SK-N-SH (cell line): Measurements from ENCODE around the gene FOXA2. TPM values are rescaled to one million over a fixed set of nuclear protein-coding genes. Genes with fewer than 3 reads are reported as not detected.

Source experiments
- CTCF ChIA-PET: fragments of 300-600, 350-600 bp; formaldehyde crosslinking; extraction: SDS; loops from one replicate; lab custom pipeline; 2021; lab: Yijun Ruan, JAX
- POLR2A ChIA-PET: fragments of 350-600 bp; sonication (Branson Sonifier 250); formaldehyde crosslinking; extraction: SDS; loops from one replicate; lab custom pipeline; 2020; ENCODE audit warnings: antibody characterized with exemption, inconsistent platforms; lab: Yijun Ruan, JAX
- DNase-seq: peaks from one replicate; pipeline ENCODE4 v3.0.0; 2012
- H2AFZ ChIP-seq: fragments of 200-600 bp; sonication (generic); 2 replicates; pipeline ENCODE4 v1.8.1; 2016; ENCODE audit warnings: antibody characterized with exemption, mild to moderate bottlenecking, low read depth
- H3F3A ChIP-seq: fragments of 200-600 bp; sonication (generic); replicated peaks from 2 replicates; pipeline ENCODE3; 2016; ENCODE audit warnings: antibody characterized with exemption, mild to moderate bottlenecking; ENCODE audit not compliant: insufficient read depth
- H3K27ac ChIP-seq, 2 experiments: fragments of 200-500 bp in 1 of 2; fragments of 200-600 bp in 1 of 2; sonication (Bioruptor generic) in 1 of 2; sonication (generic), shearing (Covaris generic) in 1 of 2; 2 replicates each; pipeline versions ENCODE4 v1.5.1 to v1.6.1; 2014 to 2016; ENCODE audit warnings: low read depth in 2 of 2, inconsistent platforms in 1 of 2, low read length in 1 of 2, mild to moderate bottlenecking in 1 of 2, mixed read lengths in 1 of 2
- H3K27me3 ChIP-seq: fragments of 200-600 bp; sonication (generic), shearing (Covaris generic); 2 replicates; pipeline ENCODE4 v1.6.1; 2016; ENCODE audit warnings: mixed run types; ENCODE audit not compliant: insufficient read depth
- H3K36me3 ChIP-seq, 2 experiments: fragments of 200-500 bp in 1 of 2; fragments of 200-600 bp in 1 of 2; sonication (Bioruptor generic) in 1 of 2; sonication (generic) in 1 of 2; replicated peaks in 1 of 2; 2 replicates each; pipeline versions ENCODE3 to v1.5.1; 2014 to 2016; ENCODE audit warnings: low read length in 1 of 2, mild to moderate bottlenecking in 1 of 2; ENCODE audit not compliant: insufficient read depth in 2 of 2, control insufficient read depth in 1 of 2
- H3K4me1 ChIP-seq, 2 experiments: fragments of 200-500 bp in 1 of 2; fragments of 200-600 bp in 1 of 2; sonication (Bioruptor generic) in 1 of 2; sonication (generic), shearing (Covaris generic) in 1 of 2; 2 replicates each; pipeline versions ENCODE4 v1.5.1 to v1.6.1; 2014 to 2016; ENCODE audit warnings: low read depth in 1 of 2, low read length in 1 of 2, mixed run types in 1 of 2; ENCODE audit not compliant: insufficient read depth in 2 of 2, control insufficient read depth in 1 of 2
- H3K4me2 ChIP-seq: fragments of 200-600 bp; sonication (generic), shearing (Covaris generic); 2 replicates; pipeline ENCODE4 v1.6.1; 2017; ENCODE audit warnings: mixed run types
- H3K4me3 ChIP-seq, 2 experiments: fragments of 200-500 bp in 1 of 2; fragments of 200-600 bp in 1 of 2; sonication (Bioruptor generic) in 1 of 2; sonication (generic), shearing (Covaris generic) in 1 of 2; 2 replicates each; pipeline versions ENCODE4 v1.5.1 to v1.8.1; 2014 to 2016; ENCODE audit warnings: low read depth in 2 of 2, inconsistent platforms in 1 of 2, low read length in 1 of 2, mild to moderate bottlenecking in 1 of 2, mixed read lengths in 1 of 2, moderate library complexity in 1 of 2
- H3K79me2 ChIP-seq: fragments of 200-600 bp; sonication (generic); 2 replicates; pipeline ENCODE4 v1.8.1; 2017; ENCODE audit warnings: mild to moderate bottlenecking; ENCODE audit not compliant: insufficient read depth
- H3K9ac ChIP-seq: fragments of 200-600 bp; sonication (generic); 2 replicates; pipeline ENCODE4 v1.6.1; 2017; ENCODE audit warnings: mixed run types
- H3K9me2 ChIP-seq: fragments of 200-600 bp; sonication (generic); 2 replicates; pipeline ENCODE4 v1.6.1; 2017; ENCODE audit warnings: mixed run types
- H3K9me3 ChIP-seq: fragments of 200-600 bp; sonication (generic); 2 replicates; pipeline ENCODE4 v1.6.1; 2017; ENCODE audit warnings: mixed run types, mild to moderate bottlenecking, moderate library complexity
- H4K20me1 ChIP-seq: fragments of 200-600 bp; sonication (generic); 2 replicates; pipeline ENCODE4 v1.6.1; 2017; ENCODE audit warnings: mild to moderate bottlenecking, mixed run types; ENCODE audit not compliant: insufficient read depth
- CHD2 ChIP-seq: fragments of 150-350 bp; IDR thresholded peaks from 2 replicates; pipeline ENCODE4 v1.6.1; 2018; ENCODE audit warnings: low read length; ENCODE audit not compliant: partially characterized antibody
- ELF1 ChIP-seq: IDR thresholded peaks from 2 replicates; pipeline ENCODE4 v1.4.0; 2012
- IRF3 ChIP-seq: fragments of 150-350 bp; IDR thresholded peaks from 2 replicates; pipeline ENCODE4 v1.6.1; 2016; ENCODE audit warnings: mild to moderate bottlenecking, low read depth, low read length
- POLR2AphosphoS5 ChIP-seq: IDR thresholded peaks from 2 replicates; pipeline ENCODE4 v1.6.1; 2012; ENCODE audit warnings: low read depth, low read length
- REST ChIP-seq: IDR thresholded peaks from 2 replicates; pipeline ENCODE4 v1.6.1; 2012; ENCODE audit warnings: mild to moderate bottlenecking, low read depth, low read length, moderate library complexity
- RXRA ChIP-seq: IDR thresholded peaks from 2 replicates; pipeline ENCODE4 v1.4.0; 2012; ENCODE audit warnings: low read depth, mild to moderate bottlenecking, borderline replicate concordance
- SIN3A ChIP-seq: IDR thresholded peaks from 2 replicates; pipeline ENCODE4 v1.6.1; 2012; ENCODE audit warnings: low read depth, mild to moderate bottlenecking, low read length, moderate library complexity, borderline replicate concordance
- ZBTB33 ChIP-seq: IDR thresholded peaks from 2 replicates; pipeline ENCODE4 v1.4.0; 2012; ENCODE audit warnings: low read depth, borderline replicate concordance
- WGBS: methylation state at CpG from one replicate; pipeline ENCODE4 v1.1.6; 2017; ENCODE audit warnings: low lambda C conversion rate; 5-methylcytosine and 5-hydroxymethylcytosine counted together
- polyA plus RNA-seq, 3 experiments: library from polyadenylated mRNA; depleted of rRNA; stranded (reverse); fragments of >200 nt; gene quantifications; 2 replicates each; pipeline ENCODE4 v1.2.3, GENCODE V29; 2012

FOXA2 gene
- polyA plus RNA-seq, 1 of the 3 experiments (the other 2 are of a cell fraction), result not detected

- POLR2A ChIA-PET, result interaction anchor here (0.6 kb wide), 1 partner anchor 28 kb away, joined by 3 read pairs; no protein-coding TSS in a partner anchor
- Histone ChIP-seq H3K4me3 (no peak overlapping the region), H3F3A (no peaks in the 10 kb centered on the region), H3K4me2 (no peak overlapping the region), H3K9me3 (no peaks in the 10 kb centered on the region), H2AFZ (no peak overlapping the region), H3K27me3 (no peaks in the 10 kb centered on the region), H3K79me2 (no peaks in the 10 kb centered on the region), H3K9me2 (no peaks in the 10 kb centered on the region), H4K20me1 (no peaks in the 10 kb centered on the region), H3K27ac (no peak overlapping the region), H3K4me1 (no peaks in the 10 kb centered on the region), H3K36me3 (no peaks in the 10 kb centered on the region), H3K9ac (no peak overlapping the region)
- CTCF ChIA-PET, result no interaction called here
- DNase-seq, result no peak
- TF ChIP-seq REST, result no peak
- no peak for TF ChIP-seq RXRA
- no peak for TF ChIP-seq SIN3A
- no peak for TF ChIP-seq IRF3
- TF ChIP-seq POLR2AphosphoS5, result no peak
- no peak for TF ChIP-seq CHD2
- no peak for TF ChIP-seq ZBTB33
- no peak for TF ChIP-seq ELF1
- WGBS, result 20% methylated on average over 10 of the region's 10 CpGs
Observed at GRCh38 chr20:22533823-22534751, 50.3 kb downstream of the FOXA2 start.
